ENCODE data around the gene TFAP2A.
A peak's percentile ranks its signal among the peaks of the same experiment; 100 is the strongest.

The TFAP2A gene

DNA sequence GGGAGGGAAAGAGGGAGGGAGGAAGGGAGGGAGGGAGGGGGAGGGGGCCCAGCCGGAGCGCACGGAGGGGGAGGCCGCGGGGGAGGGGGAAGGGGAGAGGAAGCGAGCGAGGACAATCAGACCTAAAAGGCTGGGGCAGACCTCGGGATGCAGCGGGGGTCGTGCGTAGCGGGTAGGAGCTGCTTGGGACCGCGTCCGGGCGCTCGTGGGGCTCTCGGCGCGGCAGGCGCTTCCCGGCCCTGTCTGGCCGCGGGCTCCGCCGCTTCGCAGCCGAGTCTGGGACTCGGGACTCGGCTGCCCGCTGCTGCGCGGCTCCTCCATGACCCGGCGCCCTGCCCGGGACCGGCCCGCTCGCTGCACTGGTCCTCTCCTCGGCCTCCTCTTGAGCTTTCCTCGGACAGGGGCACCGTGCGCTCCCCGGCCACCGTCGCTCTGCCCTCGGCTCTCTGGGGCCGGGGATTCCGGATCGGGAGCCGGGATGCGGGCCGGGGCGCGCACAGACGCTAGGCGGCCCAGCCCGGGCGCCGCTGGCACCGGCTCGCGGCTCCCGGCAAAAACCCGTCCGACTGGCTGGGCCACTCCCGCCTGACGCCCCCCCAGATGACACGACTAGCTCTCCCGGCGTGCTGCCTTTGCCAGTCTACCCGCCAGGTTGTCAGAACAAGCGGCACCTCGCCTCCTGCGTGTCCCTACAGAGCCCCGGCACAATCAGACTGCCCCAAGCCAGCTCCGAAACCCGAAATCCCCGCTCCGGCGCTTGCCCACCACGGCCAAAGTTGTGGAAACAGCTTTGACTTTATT lies 2.2 kb downstream of the TFAP2A start:
- ATAC-seq, result no peak

DNA sequence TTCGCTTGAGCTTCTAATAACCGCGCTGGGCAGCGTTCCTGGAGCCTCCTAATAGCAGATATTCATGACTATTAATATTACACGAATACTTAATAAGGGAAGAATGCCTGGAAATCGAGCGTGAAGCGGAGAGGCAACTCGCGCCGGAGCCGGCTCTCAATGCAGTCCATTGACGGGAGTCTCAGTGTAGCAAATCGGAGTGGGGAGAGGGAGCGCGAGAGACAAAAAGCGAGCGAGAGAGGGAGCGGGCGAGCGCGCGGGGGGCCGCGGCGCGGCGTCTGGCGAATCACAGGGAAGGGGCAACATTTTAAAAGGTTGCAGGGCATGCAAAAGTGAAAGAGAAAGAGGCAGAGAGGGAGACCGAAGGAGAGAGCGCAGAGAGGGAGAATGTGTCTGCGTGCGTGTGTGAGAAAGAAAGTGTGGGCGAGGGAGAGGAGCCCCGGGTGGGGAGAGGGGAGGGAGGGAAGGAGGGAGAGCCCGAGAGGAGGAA lies 2.9 kb downstream of the TFAP2A start:
- peak; percentile 84 to 89 for ATAC-seq

DNA sequence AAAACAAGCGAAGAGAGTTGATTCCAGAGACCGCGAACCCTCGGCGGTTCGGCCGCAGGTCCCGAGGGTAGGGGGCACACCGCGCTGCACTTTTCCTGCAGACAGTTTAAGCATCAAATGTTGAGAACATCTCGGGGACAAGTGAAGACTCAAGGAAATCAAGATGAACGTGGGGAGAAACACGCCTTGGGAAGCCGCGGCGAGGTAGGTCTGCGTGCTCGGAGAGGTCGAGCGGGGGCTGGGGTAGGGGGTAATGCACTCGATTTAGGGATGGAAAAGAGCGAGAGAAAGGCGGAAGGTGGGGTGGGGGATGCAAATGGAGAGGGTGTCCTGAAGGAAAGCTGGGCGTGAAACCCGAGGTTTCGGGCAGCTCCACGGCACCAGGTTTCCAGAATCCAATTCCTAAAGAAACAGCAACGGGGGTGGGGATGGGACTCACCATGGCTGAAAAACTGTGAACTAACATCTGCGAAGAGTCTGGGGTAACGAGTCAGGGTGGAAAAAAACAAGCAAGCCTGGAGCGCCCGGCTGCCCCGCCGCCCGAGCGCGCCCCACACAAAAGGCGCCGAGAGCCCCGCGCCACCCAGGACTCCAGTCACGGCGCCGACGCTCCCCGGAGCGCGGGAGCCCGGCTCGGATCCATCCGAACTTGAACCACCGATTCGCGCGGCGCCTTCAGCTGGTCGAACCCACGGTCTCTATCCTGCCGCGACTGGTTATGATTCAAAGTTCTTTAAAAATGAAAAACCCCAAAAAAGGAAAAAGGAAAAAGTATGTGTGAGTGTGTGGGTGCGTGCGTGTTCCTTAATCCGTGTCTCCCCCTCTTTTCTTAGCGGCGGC lies 3.5 kb downstream of the TFAP2A start:
- ATAC-seq, result no peak

DNA sequence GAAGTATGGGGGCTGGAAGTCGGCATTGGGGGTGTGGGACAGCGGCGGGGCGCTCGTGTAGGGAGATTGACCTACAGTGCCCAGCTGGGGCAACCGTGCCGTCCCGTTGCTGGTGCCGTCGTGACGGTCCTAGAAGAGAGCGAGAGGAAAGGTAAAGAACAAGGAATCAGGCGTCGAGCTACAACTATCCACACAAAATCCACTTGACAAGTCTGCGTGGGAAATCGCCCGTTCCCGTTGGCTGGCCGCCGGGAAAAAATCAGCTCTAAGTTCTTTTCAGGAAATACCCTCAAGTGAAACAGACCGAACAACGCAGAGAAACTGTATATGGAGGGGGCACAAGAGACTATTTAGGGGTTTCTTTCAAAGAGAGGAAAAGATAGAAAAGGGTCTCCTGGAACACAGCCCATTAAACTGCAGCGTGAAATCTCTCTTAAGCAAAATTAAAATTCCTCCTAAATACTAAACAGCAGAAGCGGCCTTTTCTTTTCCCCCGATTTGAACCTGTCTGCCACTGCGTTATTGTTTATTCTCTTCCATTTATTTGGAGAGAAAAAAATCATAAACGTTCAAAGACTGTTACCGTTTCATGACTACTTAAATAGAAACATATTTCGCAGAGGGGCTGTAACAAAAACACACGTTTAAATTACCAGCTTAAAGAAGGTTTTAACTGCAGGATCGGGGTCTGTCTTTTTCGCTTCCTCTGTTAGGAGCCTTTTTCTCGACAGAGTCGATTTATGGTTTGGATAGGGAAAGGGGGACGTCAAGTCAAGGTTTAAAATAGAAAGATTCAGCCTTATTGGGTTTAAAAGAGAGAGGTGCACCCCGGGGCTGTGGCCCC lies 4.4 kb downstream of the TFAP2A start:
- ATAC-seq, result no peak

DNA sequence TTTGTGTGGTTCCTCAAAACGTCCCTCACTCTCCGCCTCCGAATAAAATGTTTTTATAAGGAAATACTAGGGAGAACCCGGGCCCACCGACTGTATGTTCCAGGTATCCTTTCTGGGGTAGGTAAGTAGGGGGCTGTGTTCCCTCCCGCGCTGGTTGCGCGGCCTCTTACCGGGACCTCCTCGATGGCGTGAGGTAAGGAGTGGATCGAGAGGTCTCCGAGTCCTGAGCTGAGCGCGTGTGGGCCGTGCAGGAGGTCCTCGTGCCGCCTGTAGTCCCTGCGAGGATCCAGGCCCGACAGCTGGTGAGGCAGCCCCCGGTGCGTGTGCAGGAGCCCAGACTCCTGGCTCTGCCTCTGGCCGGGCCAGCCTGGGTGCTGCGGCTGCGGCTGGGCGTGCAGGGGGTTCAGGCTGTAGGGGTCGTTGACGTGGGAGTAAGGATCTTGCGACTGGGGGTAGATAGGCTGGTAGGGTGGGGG lies 5.1 kb downstream of the TFAP2A start:
- ATAC-seq, result no peak

DNA sequence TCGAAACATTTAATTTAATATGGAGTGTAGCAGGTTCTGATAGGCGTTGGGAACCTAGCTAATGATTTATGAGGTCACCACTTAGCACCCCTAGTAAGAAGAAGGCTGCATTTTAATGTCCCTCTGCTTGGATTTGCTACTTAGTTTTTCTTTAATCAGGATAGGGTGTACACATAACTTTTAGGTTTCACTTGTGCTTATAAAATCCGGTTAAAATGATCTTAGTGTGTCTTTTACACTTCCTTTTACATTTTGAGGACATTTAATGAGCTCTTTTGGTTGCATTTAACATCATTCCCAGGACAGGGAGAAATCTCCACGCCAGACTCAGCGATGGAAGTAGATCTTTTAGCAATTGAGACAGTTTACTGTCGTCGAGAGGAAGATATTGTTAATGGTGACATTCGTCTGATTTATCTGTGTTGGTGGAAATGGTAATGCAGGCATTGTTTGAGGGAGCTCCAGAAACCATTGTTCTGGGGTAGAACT lies 5.6 kb downstream of the TFAP2A start:
- no peak for ATAC-seq

DNA sequence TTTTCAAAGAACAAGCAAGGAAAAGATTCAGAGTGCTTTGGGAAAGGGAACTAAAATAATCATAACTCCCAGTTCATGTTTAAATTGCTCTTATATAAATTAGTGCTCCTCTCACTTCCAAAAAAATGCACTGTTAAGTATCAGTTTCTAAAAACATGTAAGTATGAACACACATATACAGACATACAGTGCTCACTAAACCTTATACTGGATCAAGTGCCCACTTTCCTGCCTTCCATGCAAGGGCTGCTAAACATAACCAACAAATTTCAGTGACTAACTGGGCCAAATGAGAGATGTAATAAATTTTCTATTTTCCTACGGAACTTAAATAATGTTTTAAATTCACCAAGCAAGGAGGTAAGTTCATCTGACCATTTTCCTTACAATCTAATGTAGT lies 6.4 kb downstream of the TFAP2A start:
- no peak for ATAC-seq

DNA sequence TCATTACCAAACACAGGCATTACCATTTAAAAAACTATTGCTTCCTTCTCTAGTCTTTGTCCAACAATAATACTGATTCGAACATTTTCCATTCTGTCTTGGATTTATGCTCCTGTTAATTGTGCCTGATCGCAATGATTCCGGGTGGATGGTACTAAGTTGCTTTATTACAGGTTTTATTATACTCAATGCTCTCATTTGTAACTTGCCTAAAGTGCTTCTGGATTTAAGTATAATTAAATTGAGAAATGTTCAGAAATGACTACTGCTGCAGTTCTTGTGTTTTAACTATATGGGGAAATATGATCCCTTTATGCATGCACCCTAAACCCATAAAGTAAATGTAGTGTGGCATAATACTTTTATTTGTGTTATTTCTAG lies 7.2 kb downstream of the TFAP2A start:
- no peak for ATAC-seq

DNA sequence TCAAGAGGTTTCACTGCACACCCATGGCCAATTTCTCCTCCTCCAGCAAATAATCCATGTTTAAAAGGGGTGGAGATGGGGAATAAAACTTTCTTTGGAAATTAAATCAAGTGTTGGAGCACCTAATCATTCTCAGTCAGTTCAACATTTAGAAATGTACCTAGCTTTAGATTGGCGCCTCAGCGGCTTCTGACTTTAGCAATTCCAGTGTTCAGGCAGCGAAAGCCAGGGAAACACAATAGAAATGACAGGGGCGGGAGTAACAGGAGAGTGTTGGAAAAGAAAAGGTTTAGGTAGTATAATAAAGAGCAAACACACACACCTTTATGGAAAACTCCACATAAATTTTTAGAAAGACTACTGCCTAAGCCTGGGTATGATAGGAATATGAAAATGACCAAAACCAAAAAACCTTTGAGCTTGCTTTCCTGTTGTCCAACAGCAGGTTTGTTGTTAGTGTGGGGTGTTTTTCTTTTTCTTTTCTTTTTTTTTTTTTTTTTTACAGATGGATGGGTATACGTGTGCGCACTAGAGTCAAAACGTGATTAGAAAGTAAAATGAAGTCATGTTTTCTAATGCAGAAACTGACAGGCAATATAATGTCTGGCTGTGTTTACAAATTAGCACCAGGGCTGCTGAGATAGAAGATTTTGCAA lies 7.7 kb downstream of the TFAP2A start:
- ATAC-seq, result no peak

DNA sequence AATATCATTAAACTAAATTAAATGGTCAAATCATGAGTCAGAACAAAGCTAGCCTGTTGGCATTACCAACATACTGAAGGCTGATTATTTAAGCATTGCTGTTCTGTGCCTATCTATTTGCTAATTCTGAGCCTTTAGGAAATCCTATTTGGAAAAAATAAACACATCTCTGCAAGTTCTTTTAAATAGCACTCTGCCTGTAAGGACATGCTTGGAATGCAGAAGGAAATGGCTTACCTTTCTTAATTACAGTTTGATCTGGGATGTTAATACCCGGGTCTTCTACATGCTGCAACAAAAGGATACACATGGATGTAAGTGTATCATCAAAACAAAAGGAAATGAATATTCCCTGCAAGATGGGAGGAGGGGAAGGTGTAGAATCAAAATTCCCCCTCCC lies 8.3 kb downstream of the TFAP2A start:
- no peak for ATAC-seq

DNA sequence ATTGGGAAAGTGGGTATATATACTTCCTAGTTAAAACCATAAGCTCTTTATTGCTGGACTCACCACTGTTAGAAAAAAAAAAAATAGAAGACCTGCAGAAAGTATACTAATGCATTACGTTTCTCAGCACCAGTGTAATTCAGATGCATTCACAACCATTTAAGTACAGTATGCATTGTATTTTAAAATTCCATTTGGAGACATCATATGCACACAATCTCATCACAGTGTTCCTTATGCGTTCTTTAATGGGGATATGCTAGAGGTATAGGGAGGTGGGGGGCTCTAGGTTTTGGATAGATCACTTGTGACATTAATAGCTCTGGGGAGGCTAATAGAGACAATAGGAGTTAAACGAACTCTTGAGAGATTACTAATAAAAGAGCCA lies 9.4 kb downstream of the TFAP2A start:
- ATAC-seq, result no peak

DNA sequence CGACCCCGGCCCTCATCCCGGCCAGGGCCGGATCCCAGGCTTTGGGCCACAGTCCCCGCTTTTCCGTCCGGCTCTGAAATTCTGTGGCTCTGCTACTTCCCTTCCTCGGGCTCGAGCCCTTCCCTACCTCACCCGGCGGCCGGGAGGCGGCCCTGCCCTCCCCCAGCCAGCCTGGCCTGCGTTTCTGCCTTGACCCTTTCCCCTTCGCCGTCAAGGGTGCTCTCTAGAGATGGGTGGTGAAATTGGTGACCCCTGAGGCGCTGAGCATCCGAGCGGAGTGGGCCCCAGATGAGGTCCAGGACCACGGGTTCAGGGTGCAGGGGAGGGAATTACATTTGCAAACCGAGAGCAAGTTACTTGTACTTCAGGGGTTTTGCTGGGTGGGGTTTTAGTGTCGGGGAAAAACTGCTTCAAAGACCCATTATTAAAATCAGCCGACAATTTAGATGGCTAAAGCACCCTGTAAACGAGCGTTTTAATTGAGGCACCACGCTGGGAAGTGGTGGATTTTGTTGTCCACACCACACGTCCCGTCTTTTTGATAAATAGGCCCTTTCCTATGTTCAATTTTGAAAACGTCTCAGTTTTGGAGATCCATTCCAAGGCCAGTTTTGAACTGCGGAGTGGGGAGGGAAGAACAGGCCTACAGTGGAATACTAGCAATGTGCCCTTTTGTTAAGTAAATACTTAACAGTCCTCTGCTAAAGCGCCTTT lies 9.9 kb downstream of the TFAP2A start:
- ATAC-seq, result no peak

DNA sequence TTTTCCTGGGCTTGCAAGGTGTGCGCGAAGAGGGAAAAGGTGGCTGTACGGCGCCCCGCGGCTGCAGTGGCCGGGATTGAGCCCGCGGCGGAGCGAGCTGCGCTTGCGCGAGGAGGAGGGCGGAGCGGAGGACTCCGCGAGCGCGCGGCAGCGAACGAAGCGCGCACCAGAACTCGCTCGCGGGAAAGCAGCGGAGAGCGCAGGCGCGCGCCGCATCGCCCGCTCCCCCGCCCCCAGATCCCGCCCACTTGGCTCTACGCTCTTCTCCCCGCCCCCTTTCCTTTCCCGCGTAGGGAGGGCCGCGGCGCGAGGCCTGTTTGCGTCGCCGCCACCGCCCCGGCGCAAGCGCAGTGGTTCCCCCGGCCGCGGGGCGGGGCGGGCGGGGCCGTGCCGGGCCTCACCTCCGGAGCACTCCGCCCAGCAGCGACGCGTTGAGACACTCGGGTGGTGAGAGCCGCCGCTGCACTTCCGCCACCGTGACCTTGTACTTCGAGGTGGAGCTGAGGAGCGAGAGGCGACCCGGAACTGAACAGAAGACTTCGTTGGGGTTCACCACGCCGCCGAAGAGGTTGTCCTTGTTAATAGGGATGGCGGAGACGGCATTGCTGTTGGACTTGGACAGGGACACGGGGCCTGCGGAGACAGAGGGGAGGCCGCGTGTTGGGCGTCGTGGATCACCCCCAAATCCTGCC lies 10.6 kb downstream of the TFAP2A start:
- ATAC-seq, result peak; percentile 97

DNA sequence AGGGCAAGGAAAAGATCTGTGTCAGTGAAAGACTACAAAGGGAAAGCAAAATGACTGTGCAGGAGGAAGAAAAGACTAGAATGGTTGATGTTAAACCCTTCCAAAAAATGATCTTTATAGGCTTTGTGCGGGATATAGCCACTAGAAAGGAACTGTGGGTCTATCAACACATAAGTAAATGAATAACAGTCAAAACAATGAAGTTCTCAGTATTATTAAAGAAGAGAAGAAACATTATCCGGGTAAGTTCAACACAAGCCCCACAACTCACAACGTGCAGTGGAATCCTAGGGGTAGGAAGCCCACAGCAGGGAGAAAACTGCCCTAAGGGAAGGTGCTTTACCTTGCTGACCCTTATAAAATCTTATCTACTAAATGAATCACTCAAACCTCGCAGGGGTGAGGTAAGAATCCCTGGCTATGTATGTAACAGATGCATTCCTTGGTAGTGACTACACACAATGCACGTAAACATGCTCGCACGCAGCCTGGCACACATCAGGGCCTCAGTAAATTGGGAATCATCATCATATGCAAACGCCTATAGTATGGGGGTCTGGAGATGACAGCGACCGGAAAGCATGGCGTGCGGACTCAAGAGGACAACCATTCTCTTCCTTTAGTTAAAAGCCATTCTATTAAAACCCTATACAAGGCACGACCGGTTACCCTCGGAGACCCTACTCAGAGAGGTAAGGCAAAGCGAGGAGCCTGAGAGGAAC lies 11.3 kb downstream of the TFAP2A start:
- no peak for ATAC-seq

DNA sequence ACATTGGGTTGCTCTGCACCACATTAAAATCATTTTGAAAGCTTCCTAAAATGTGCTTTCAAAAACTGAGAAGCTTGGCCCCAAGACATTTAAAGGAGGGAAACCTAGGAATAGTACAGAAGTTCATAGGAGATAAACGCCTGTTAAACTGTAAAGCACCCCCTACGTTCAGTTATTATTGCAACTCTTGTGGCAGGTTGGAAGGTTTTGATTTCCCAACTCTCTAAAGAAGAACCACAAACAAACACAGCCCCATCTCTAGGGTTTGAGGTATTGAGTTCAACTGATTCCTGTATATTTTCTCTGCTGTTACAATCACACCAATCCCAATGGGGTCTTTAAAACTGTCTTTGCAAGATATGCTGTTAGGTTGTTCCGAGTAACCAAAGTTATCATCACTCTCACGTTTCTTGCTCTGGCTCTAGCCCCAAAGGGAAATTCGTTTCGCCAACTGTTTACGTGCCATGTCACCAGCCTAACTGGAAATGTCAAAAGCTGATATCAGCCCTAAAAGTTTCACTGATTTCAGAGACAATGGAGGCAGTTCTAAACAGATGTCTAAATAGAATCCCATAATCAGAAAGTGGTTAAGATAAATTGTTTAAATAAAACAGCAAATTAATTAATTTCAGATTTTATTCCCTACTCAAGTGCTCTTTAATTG lies 12.1 kb downstream of the TFAP2A start:
- ATAC-seq, result no peak

DNA sequence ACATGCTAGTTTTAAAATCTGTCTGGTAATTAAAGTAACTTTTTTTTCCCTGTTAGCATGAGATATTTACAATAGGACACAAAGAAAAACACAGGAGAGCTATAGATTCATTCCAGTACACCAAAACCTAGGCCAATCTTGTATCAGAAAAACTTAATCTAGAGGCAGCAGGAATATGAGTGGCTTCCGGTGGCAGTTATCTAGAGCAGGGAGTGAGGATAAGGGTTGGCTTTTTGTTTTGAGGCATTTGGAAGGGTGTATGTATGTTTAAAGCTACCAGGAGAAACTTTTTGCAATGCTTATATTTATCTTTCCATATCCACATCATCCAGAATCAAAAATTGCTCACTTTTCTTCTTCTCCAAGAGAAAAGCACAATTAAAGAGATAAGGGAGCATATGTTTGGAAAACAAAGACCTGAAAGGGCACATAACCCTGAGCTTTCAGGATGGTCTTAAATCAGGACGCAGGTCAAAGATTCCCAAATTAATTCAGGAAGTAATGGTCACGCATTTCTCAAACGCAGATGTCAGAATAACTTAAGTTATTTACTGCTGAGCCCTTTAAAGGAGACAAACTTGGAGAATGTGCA lies 13.1 kb downstream of the TFAP2A start:
- no peak for ATAC-seq

DNA sequence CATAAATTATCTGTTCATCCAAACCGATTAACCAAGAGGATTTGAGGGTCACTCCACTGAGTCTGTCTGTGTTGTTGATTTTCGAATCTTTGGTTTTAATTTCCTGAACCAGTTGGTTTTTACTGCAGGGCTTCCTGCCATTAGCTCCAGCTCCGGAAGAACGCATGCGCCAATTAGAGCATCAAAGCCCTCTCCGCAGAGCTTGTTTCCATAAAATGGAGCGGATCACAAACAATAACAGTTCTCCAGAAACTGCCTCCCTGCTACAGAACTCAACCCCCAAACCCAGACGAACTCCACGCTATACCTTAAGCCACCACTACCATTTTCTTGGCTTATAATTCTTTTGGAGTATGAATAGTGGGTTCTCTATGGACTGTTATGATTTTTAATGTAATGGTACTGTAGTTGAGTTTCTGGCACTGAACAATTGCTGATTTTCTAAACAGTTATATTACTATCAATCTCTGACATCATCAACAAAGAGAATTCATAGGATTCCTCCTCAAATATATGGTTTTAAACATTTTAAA lies 13.8 kb downstream of the TFAP2A start:
- no peak for ATAC-seq

DNA sequence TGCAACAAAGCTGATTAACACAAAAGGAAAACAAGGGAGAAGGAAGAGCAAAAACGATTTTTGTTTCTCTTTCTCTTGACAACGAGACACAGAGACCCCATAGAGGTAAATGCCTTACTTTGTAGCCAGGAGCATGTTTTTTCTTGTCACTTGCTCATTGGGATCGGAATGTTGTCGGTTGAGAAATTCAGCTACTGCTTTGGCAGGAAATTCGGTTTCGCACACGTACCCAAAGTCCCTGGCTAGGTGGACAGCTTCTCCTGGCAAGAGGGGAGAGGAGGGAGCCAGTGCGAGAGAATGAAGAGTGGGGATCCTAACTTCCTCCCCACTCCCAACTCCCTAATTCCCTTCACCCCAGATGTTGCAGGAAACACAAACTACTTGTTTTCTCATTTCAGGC lies 14.5 kb downstream of the TFAP2A start:
- ATAC-seq, result no peak

DNA sequence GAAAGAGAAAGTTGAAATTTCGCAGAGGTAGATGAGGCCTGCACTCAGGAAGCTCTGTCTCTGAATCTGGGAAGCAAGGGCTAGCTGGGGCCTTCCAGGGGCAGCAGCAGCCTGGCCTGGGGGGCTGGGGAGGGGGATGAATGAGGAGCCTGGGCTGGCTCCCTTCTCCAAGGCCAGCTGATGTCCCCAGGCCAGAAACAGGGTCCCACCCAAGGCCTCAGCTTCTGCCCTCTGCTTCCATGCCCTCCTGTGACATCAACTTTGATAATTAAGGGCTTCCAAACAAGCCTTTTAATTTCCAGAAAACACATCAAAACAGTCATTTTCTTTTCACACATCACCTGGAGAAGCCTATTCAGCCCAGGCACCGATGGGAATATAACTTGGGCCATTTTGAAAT lies 15.4 kb downstream of the TFAP2A start:
- ATAC-seq, result no peak

Data from activated CD4-positive, CD25-positive, alpha-beta regulatory T cell treated with anti-CD3 and anti-CD28 coated beads, Interleukin-2, amount 50 U/mL, for 24 hours (primary cell).